IMR-90 (cell line): ENCODE results near the gene CNIH2. TPM values are rescaled to one million over a fixed set of nuclear protein-coding genes. Genes with fewer than 3 reads are reported as not detected.

Experiments
- ATAC-seq: fragments of 200-7000 bp; cut with Tn5 transposase; 2 replicates; pipeline ENCODE4 v1.9.1; 2020; ENCODE audit warnings: low read depth, mild to moderate bottlenecking, moderate library complexity
- BruUV-seq: library from RNA; stranded (reverse); fragments of 400-500 nt; replicated peaks from 2 replicates; lab custom pipeline; 2021; lab: Mats Ljungman, UMichigan
- CTCF ChIA-PET: fragments of 300-600 bp; formaldehyde crosslinking; extraction: SDS; loops from one replicate; lab custom pipeline; 2021; ENCODE audit warnings: antibody characterized with exemption; lab: Yijun Ruan, JAX
- POLR2A ChIA-PET: fragments of 300-600 bp; sonication (Branson Sonifier 250); formaldehyde crosslinking; loops from one replicate; lab custom pipeline; 2022; ENCODE audit warnings: antibody characterized with exemption; ENCODE audit not compliant: unreplicated experiment; lab: Charles Lee
- DNase-seq: peaks from one replicate; pipeline ENCODE4 v3.0.0; 2013
- H2AFZ ChIP-seq: replicated peaks from 2 replicates; pipeline ENCODE3; 2013; ENCODE audit warnings: low read length, mild to moderate bottlenecking; ENCODE audit not compliant: poor library complexity
- H2AK5ac ChIP-seq: 2 replicates; pipeline ENCODE4 v1.6.1; 2013; ENCODE audit warnings: low read depth, low read length, inconsistent platforms
- H2AK9ac ChIP-seq: replicated peaks from 2 replicates; pipeline ENCODE3; 2013; ENCODE audit warnings: mild to moderate bottlenecking, low read depth, low read length, moderate library complexity; ENCODE audit not compliant: poor library complexity
- H2BK120ac ChIP-seq: 2 replicates; pipeline ENCODE4 v1.6.1; 2013; ENCODE audit warnings: low read depth, low read length, inconsistent platforms
- H2BK15ac ChIP-seq: 3 replicates; pipeline ENCODE4 v1.6.1; 2013; ENCODE audit warnings: low read depth, low read length, inconsistent platforms
- H2BK20ac ChIP-seq: 2 replicates; pipeline ENCODE4 v1.6.1; 2013; ENCODE audit warnings: low read depth, mild to moderate bottlenecking, inconsistent platforms, low read length, moderate library complexity
- H2BK5ac ChIP-seq: 2 replicates; pipeline ENCODE4 v1.6.1; 2013; ENCODE audit warnings: mild to moderate bottlenecking, low read depth, low read length, inconsistent platforms; ENCODE audit not compliant: poor library complexity, severe bottlenecking
- H3K14ac ChIP-seq: replicated peaks from 2 replicates; pipeline ENCODE4 v1.6.1; 2013; ENCODE audit warnings: low read depth, low read length, inconsistent platforms
- H3K18ac ChIP-seq: 2 replicates; pipeline ENCODE4 v1.6.1; 2013; ENCODE audit warnings: low read depth, low read length, control low read depth
- H3K23ac ChIP-seq: 2 replicates; pipeline ENCODE4 v1.6.1; 2013; ENCODE audit warnings: low read depth, low read length, inconsistent platforms
- H3K27ac ChIP-seq: 2 replicates; pipeline ENCODE4 v1.5.1; 2013; ENCODE audit warnings: mild to moderate bottlenecking, control low read depth, low read length; ENCODE audit not compliant: insufficient read depth
- H3K27me3 ChIP-seq: 2 replicates; pipeline ENCODE4 v1.6.1; 2013; ENCODE audit warnings: low read length; ENCODE audit not compliant: control insufficient read depth, insufficient read depth
- H3K36me3 ChIP-seq: 2 replicates; pipeline ENCODE4 v1.6.1; 2013; ENCODE audit warnings: low read length, mixed read lengths; ENCODE audit not compliant: control insufficient read depth, insufficient read depth
- H3K4ac ChIP-seq: 2 replicates; pipeline ENCODE4 v1.6.1; 2013; ENCODE audit warnings: low read depth, low read length, inconsistent platforms
- H3K4me1 ChIP-seq: 2 replicates; pipeline ENCODE4 v1.6.1; 2013; ENCODE audit warnings: low read length, mixed read lengths; ENCODE audit not compliant: control insufficient read depth, insufficient read depth
- H3K4me2 ChIP-seq: 2 replicates; pipeline ENCODE4 v1.6.1; 2013; ENCODE audit warnings: low read depth, mild to moderate bottlenecking, control low read depth, low read length, moderate library complexity
- H3K4me3 ChIP-seq: 2 replicates; pipeline ENCODE4 v1.5.1; 2013; ENCODE audit warnings: low read depth, mild to moderate bottlenecking, control low read depth, low read length, moderate library complexity; ENCODE audit not compliant: insufficient read depth
- H3K56ac ChIP-seq: 2 replicates; pipeline ENCODE4 v1.6.1; 2013; ENCODE audit warnings: low read length, inconsistent platforms; ENCODE audit not compliant: insufficient read depth; ENCODE audit errors: extremely low read depth
- H3K79me1 ChIP-seq, 2 experiments: 2 replicates each; pipeline ENCODE4 v1.6.1; 2013; ENCODE audit warnings: low read length in 2 of 2, inconsistent platforms in 1 of 2, low read depth in 1 of 2
- H3K9ac ChIP-seq: 2 replicates; pipeline ENCODE4 v1.6.1; 2013; ENCODE audit warnings: low read depth, low read length, control low read depth
- H3K9me1 ChIP-seq: 2 replicates; pipeline ENCODE4 v1.6.1; 2013; ENCODE audit warnings: low read length, inconsistent platforms; ENCODE audit not compliant: insufficient read depth
- H3K9me3 ChIP-seq: 2 replicates; pipeline ENCODE4 v1.6.1; 2013; ENCODE audit warnings: low read length; ENCODE audit not compliant: control insufficient read depth, insufficient read depth
- H4K20me1 ChIP-seq: 2 replicates; pipeline ENCODE4 v1.6.1; 2013; ENCODE audit warnings: low read length, inconsistent platforms; ENCODE audit not compliant: insufficient read depth
- H4K5ac ChIP-seq: 2 replicates; pipeline ENCODE4 v1.6.1; 2013; ENCODE audit warnings: mild to moderate bottlenecking, low read depth, low read length, control low read depth
- H4K8ac ChIP-seq, 2 experiments: 2 replicates each; pipeline ENCODE4 v1.6.1; 2013; ENCODE audit warnings: low read depth in 2 of 2, low read length in 2 of 2, control low read depth in 1 of 2, inconsistent platforms in 1 of 2
- H4K91ac ChIP-seq: 2 replicates; pipeline ENCODE4 v1.6.1; 2013; ENCODE audit warnings: low read depth, low read length, inconsistent platforms; ENCODE audit not compliant: insufficient read depth
- BHLHE40 ChIP-seq: fragments of 150-350 bp; IDR thresholded peaks from 2 replicates; pipeline ENCODE4 v1.6.1; 2016; ENCODE audit warnings: mild to moderate bottlenecking, low read depth, low read length
- CEBPB ChIP-seq: IDR thresholded peaks from 2 replicates; pipeline ENCODE4 v1.6.1; 2012; ENCODE audit warnings: low read depth, low read length, improper control_type of control experiment
- CTCF ChIP-seq: conservative IDR thresholded peaks from 2 replicates; pipeline ENCODE4 v1.5.1; 2012; ENCODE audit warnings: mild to moderate bottlenecking, low read depth, low read length, improper control_type of control experiment
- ELK1 ChIP-seq: fragments of 150-350 bp; IDR thresholded peaks from 2 replicates; pipeline ENCODE4 v1.6.1; 2016; ENCODE audit warnings: low read depth, mild to moderate bottlenecking, low read length, moderate library complexity, borderline replicate concordance
- FOS ChIP-seq: fragments of 150-350 bp; IDR thresholded peaks from 2 replicates; pipeline ENCODE4 v1.6.1; 2016; ENCODE audit warnings: low read depth, low read length
- MAZ ChIP-seq: IDR thresholded peaks from 2 replicates; pipeline ENCODE4 v1.6.1; 2012; ENCODE audit warnings: low read depth, mild to moderate bottlenecking, low read length, improper control_type of control experiment, moderate library complexity, borderline replicate concordance
- MXI1 ChIP-seq: IDR thresholded peaks from 2 replicates; pipeline ENCODE4 v1.6.1; 2012; ENCODE audit warnings: low read depth, mild to moderate bottlenecking, low read length, moderate library complexity, borderline replicate concordance
- NFE2L2 ChIP-seq: fragments of 150-350 bp; IDR thresholded peaks from 2 replicates; pipeline ENCODE4 v1.6.1; 2016; ENCODE audit warnings: low read depth, mild to moderate bottlenecking, low read length
- POLR2A ChIP-seq: IDR thresholded peaks from 2 replicates; pipeline ENCODE4 v1.6.1; 2012; ENCODE audit warnings: mild to moderate bottlenecking, low read depth, low read length
- RAD21 ChIP-seq: IDR thresholded peaks from 2 replicates; pipeline ENCODE4 v1.6.1; 2012; ENCODE audit warnings: low read length, improper control_type of control experiment
- RCOR1 ChIP-seq: IDR thresholded peaks from 2 replicates; pipeline ENCODE4 v1.6.1; 2012; ENCODE audit warnings: mild to moderate bottlenecking, low read length, improper control_type of control experiment; ENCODE audit not compliant: insufficient replicate concordance
- RFX5 ChIP-seq: IDR thresholded peaks from 2 replicates; pipeline ENCODE4 v1.8.0; 2012; ENCODE audit warnings: low read depth, mild to moderate bottlenecking, low read length, moderate library complexity
- SMC3 ChIP-seq: fragments of 150-350 bp; IDR thresholded peaks from 2 replicates; pipeline ENCODE4 v1.6.1; 2016; ENCODE audit warnings: low read depth, mild to moderate bottlenecking, antibody characterized with exemption, low read length, moderate library complexity
- USF2 ChIP-seq: fragments of 150-350 bp; IDR thresholded peaks from 2 replicates; pipeline ENCODE4 v1.6.1; 2017; ENCODE audit warnings: mild to moderate bottlenecking, antibody characterized with exemption, low read length, low read depth
- WGBS, 2 experiments: methylation state at CpG; one replicate each; pipeline versions ENCODE4 v1.1.5 to v1.1.7; 2013; ENCODE audit warnings: missing lambda C conversion rate in 2 of 2; ENCODE audit not compliant: insufficient read length in 1 of 2; ENCODE audit errors: extremely low coverage in 2 of 2; 5-methylcytosine and 5-hydroxymethylcytosine counted together
- dilution Hi-C: fragments of 300-500 bp; cut with HindIII; formaldehyde crosslinking; loops from one replicate; pipeline ENCODE4 v1.14.3; 2018; ENCODE audit warnings: low sequenced_read_pairs; ENCODE audit not compliant: unreplicated experiment
- in situ Hi-C: fragments of 300-500 bp; cut with MboI; formaldehyde crosslinking; loops from 3 replicates; pipeline ENCODE4 v1.14.3; 2019; ENCODE audit warnings: low sequenced_read_pairs, inconsistent platforms, mixed read lengths
- intact Hi-C: fragments of 100-400 bp; cut with micrococcal nuclease; formaldehyde crosslinking; loops from 2 replicates; pipeline ENCODE4 v1.10.0; 2022
- polyA plus RNA-seq, 3 experiments: library from polyadenylated mRNA; depleted of rRNA; stranded (reverse); fragments of >200 nt; gene quantifications; 2 replicates each; pipeline ENCODE4 v1.2.3, GENCODE V29; 2012; ENCODE audit warnings: low replicate concordance in 1 of 3
- total RNA-seq: library from RNA; depleted of rRNA; stranded (reverse); fragments of >200 nt; gene quantifications from 2 replicates; pipeline ENCODE4 v1.2.3, GENCODE V29; 2012

CNIH2 gene
- total and polyA plus RNA-seq, 2 of the 4 experiments (the other 2 are of a cell fraction): 0.54 to 3.4 TPM

GRCh38 chr11:66294626-66295620 lies 16.9 kb downstream of the CNIH2 start:
- no peak overlapping the region for H3K23ac ChIP-seq
- no peaks in the 10 kb centered on the region for H3K79me1 ChIP-seq
- H3K4me3 ChIP-seq: no peak overlapping the region
- no peak for DNase-seq
- no peak overlapping the region for H3K27ac ChIP-seq
- H4K5ac ChIP-seq: no peak overlapping the region
- H3K36me3 ChIP-seq: no peaks in the 10 kb centered on the region
- H2AFZ ChIP-seq: no peak overlapping the region
- CTCF ChIA-PET: no interaction called here
- BruUV-seq: no TSS peak
- intact Hi-C loops: no loop called here
- in situ Hi-C loops: no loop called here
- peaks cover 4% of the 10 kb centered on the region; the same call in 1 of the 2 replicates for H3K9me1 ChIP-seq
- H2BK120ac ChIP-seq: no peak overlapping the region
- no peak overlapping the region for H2BK20ac ChIP-seq
- no peak overlapping the region for H3K56ac ChIP-seq
- H2BK5ac ChIP-seq: no peak overlapping the region
- H2BK15ac ChIP-seq: no peak overlapping the region
- no peak for ATAC-seq
- dilution Hi-C loops: no loop called here
- WGBS, 2 experiments: 76% methylated on average over 85 of the region's 123 CpGs; no CpG with 5 or more reads in 1 of the 2 experiments
- H3K9ac ChIP-seq: no peak overlapping the region
- no peak overlapping the region for H4K8ac ChIP-seq
- H3K4ac ChIP-seq: no peak overlapping the region
- POLR2A ChIA-PET: no interaction called here
- H3K4me1 ChIP-seq: peaks cover 3% of the 10 kb centered on the region; the same call in 1 of the 2 replicates
- no peak overlapping the region for H4K91ac ChIP-seq
- no peak overlapping the region for H2AK5ac ChIP-seq
- H3K18ac ChIP-seq: no peak overlapping the region
- H3K9me3 ChIP-seq: no peaks in the 10 kb centered on the region
- no peak overlapping the region for H2AK9ac ChIP-seq
- H3K4me2 ChIP-seq: no peak overlapping the region
- no peak overlapping the region for H3K14ac ChIP-seq
- H4K20me1 ChIP-seq: no peaks in the 10 kb centered on the region
- peaks cover 53% of the 10 kb centered on the region for H3K27me3 ChIP-seq
- TF ChIP-seq USF2 (no peak), SMC3 (no peak), RAD21 (no peak), CTCF (no peak), FOS (no peak), MAZ (no peak), ELK1 (no peak), RFX5 (no peak), MXI1 (no peak), RCOR1 (no peak), BHLHE40 (no peak), POLR2A (no peak), CEBPB (no peak), NFE2L2 (no peak)
